Mesenchymal stem cell (in vitro differentiated cells and primary cell): ENCODE results near the gene URB2.

Source experiments
- DNase-seq: peaks from one replicate; pipeline ENCODE4 v3.0.0-alpha.2; 2013
- H2AFZ ChIP-seq: one replicate; pipeline ENCODE4 v1.6.1; 2013; ENCODE audit warnings: low read depth, mild to moderate bottlenecking, control low read depth, inconsistent platforms, low read length, moderate library complexity
- H2AK5ac ChIP-seq: 2 replicates; pipeline ENCODE4 v1.6.1; 2013; ENCODE audit warnings: low read length, moderate library complexity, mild to moderate bottlenecking, inconsistent platforms; ENCODE audit not compliant: severe bottlenecking
- H2BK120ac ChIP-seq: one replicate; pipeline ENCODE4 v1.6.1; 2013; ENCODE audit warnings: low read depth, mild to moderate bottlenecking, inconsistent platforms, low read length, moderate library complexity
- H2BK12ac ChIP-seq, 2 experiments: one replicate each; pipeline ENCODE4 v1.6.1; 2013; ENCODE audit warnings: inconsistent platforms in 2 of 2, low read length in 2 of 2, mild to moderate bottlenecking in 2 of 2, moderate library complexity in 2 of 2, control low read depth in 1 of 2
- H2BK15ac ChIP-seq: one replicate; pipeline ENCODE4 v1.6.1; 2013; ENCODE audit warnings: mild to moderate bottlenecking, low read depth, inconsistent platforms; ENCODE audit not compliant: poor library complexity, severe bottlenecking
- H2BK5ac ChIP-seq: 2 replicates; pipeline ENCODE4 v1.6.1; 2013; ENCODE audit warnings: low read depth, mild to moderate bottlenecking, low read length, control low read depth, inconsistent platforms; ENCODE audit not compliant: poor library complexity, severe bottlenecking
- H3K14ac ChIP-seq, 2 experiments: one replicate each; pipeline ENCODE4 v1.6.1; 2013; ENCODE audit warnings: inconsistent platforms in 2 of 2, low read length in 2 of 2, control low read depth in 1 of 2, mild to moderate bottlenecking in 1 of 2, moderate library complexity in 1 of 2
- H3K18ac ChIP-seq, 2 experiments: one replicate each; pipeline ENCODE4 v1.6.1; 2013; ENCODE audit warnings: inconsistent platforms in 2 of 2, low read length in 2 of 2, control low read depth in 1 of 2, low read depth in 1 of 2, mild to moderate bottlenecking in 1 of 2
- H3K23ac ChIP-seq, 2 experiments: one replicate each; pipeline ENCODE4 v1.6.1; 2013; ENCODE audit warnings: inconsistent platforms in 2 of 2, low read length in 2 of 2, mild to moderate bottlenecking in 2 of 2, moderate library complexity in 2 of 2, control low read depth in 1 of 2
- H3K27ac ChIP-seq: 2 replicates; pipeline ENCODE4 v1.5.1; 2013; ENCODE audit warnings: mild to moderate bottlenecking, moderate library complexity, low read length, control low read depth, inconsistent platforms; ENCODE audit not compliant: poor library complexity, severe bottlenecking
- H3K27me3 ChIP-seq, 2 experiments: 2 replicates each; pipeline versions ENCODE4 v1.6.1 to v1.7.0; 2013; ENCODE audit warnings: low read length in 2 of 2, mild to moderate bottlenecking in 2 of 2, moderate library complexity in 2 of 2, control low read depth in 1 of 2, inconsistent platforms in 1 of 2; ENCODE audit not compliant: control insufficient read depth in 1 of 2, insufficient read depth in 1 of 2
- H3K36me3 ChIP-seq, 2 experiments: 2 replicates each; pipeline versions ENCODE4 v1.6.1 to v1.7.0; 2013; ENCODE audit warnings: low read length in 2 of 2, control low read depth in 1 of 2, inconsistent platforms in 1 of 2, low read depth in 1 of 2, mild to moderate bottlenecking in 1 of 2; ENCODE audit not compliant: insufficient read depth in 2 of 2, control insufficient read depth in 1 of 2
- H3K4ac ChIP-seq, 2 experiments: one replicate each; pipeline ENCODE4 v1.6.1; 2013; ENCODE audit warnings: inconsistent platforms in 2 of 2, low read length in 2 of 2, mild to moderate bottlenecking in 2 of 2, moderate library complexity in 2 of 2, control low read depth in 1 of 2, low read depth in 1 of 2
- H3K4me1 ChIP-seq: 2 replicates; pipeline ENCODE4 v1.6.1; 2013; ENCODE audit warnings: low read depth, low read length, control low read depth; ENCODE audit not compliant: control insufficient read depth, insufficient read depth
- H3K4me2 ChIP-seq: 2 replicates; pipeline ENCODE4 v1.6.1; 2013; ENCODE audit warnings: low read length, mild to moderate bottlenecking, inconsistent platforms; ENCODE audit not compliant: poor library complexity, severe bottlenecking
- H3K4me3 ChIP-seq, 2 experiments: 2 replicates each; pipeline versions ENCODE4 v1.5.1 to v1.7.0; 2013; ENCODE audit warnings: low read length in 2 of 2, mild to moderate bottlenecking in 2 of 2, control low read depth in 1 of 2, low read depth in 1 of 2; ENCODE audit not compliant: insufficient read depth in 1 of 2
- H3K79me1 ChIP-seq: replicated peaks from 2 replicates; pipeline ENCODE4 v1.6.1; 2013; ENCODE audit warnings: mild to moderate bottlenecking, control low read depth, low read length, inconsistent platforms; ENCODE audit not compliant: poor library complexity, severe bottlenecking
- H3K9ac ChIP-seq: 2 replicates; pipeline ENCODE4 v1.7.0; 2013; ENCODE audit warnings: mild to moderate bottlenecking, low read length, moderate library complexity
- H3K9me3 ChIP-seq: 2 replicates; pipeline ENCODE4 v1.7.0; 2013; ENCODE audit warnings: mild to moderate bottlenecking, low read length; ENCODE audit not compliant: control insufficient read depth
- H4K8ac ChIP-seq: one replicate; pipeline ENCODE4 v1.6.1; 2013; ENCODE audit warnings: inconsistent platforms, mild to moderate bottlenecking, low read length, moderate library complexity
- H4K91ac ChIP-seq: one replicate; pipeline ENCODE4 v1.6.1; 2013; ENCODE audit warnings: mild to moderate bottlenecking, low read length, inconsistent platforms
- WGBS: methylation state at CpG from one replicate; pipeline ENCODE4 v1.1.7; 2013; ENCODE audit warnings: mixed read lengths; 5-methylcytosine and 5-hydroxymethylcytosine counted together

Gene URB2

GRCh38 chr1:229672246-229672645 lies 46.2 kb downstream of the URB2 start:
- Histone ChIP-seq H2BK15ac (no peak overlapping the region), H4K91ac (no peak overlapping the region), H3K27me3 (no peaks in the 10 kb centered on the region), H4K8ac (no peak overlapping the region), H2BK5ac (no peak overlapping the region), H3K4me2 (no peak overlapping the region), H3K4me3 (no peak overlapping the region), H3K79me1 (no peaks in the 10 kb centered on the region), H3K4ac (no peak overlapping the region), H3K4me1 (no peaks in the 10 kb centered on the region), H3K27ac (no peak overlapping the region), H3K23ac (no peak overlapping the region), H3K9me3 (no peaks in the 10 kb centered on the region), H2AK5ac (no peak overlapping the region), H3K9ac (no peak overlapping the region), H3K18ac (no peak overlapping the region), H3K36me3 (no peaks in the 10 kb centered on the region), H2BK120ac (no peak overlapping the region), H2BK12ac (no peak overlapping the region), H2AFZ (no peak overlapping the region), H3K14ac (no peak overlapping the region)
- no peak for DNase-seq
- WGBS = 93% methylated on average over 2 of the region's 2 CpGs

GRCh38 chr1:229674042-229674441 lies 48.0 kb downstream of the URB2 start:
- H3K4me2 ChIP-seq = no peak overlapping the region
- no peak overlapping the region for H2BK15ac ChIP-seq
- H3K9ac ChIP-seq = no peak overlapping the region
- H2BK5ac ChIP-seq = no peak overlapping the region
- H2AFZ ChIP-seq = no peak overlapping the region
- 75% methylated on average over 2 of the region's 5 CpGs for WGBS
- no peak overlapping the region for H4K8ac ChIP-seq
- H3K4me1 ChIP-seq = no peaks in the 10 kb centered on the region
- H3K79me1 ChIP-seq = no peaks in the 10 kb centered on the region
- H3K36me3 ChIP-seq = no peaks in the 10 kb centered on the region
- no peak overlapping the region for H2BK12ac ChIP-seq
- no peaks in the 10 kb centered on the region for H3K27me3 ChIP-seq
- H3K9me3 ChIP-seq = no peaks in the 10 kb centered on the region
- no peak overlapping the region for H3K27ac ChIP-seq
- no peak overlapping the region for H4K91ac ChIP-seq
- no peak overlapping the region for H3K23ac ChIP-seq
- no peak overlapping the region for H2BK120ac ChIP-seq
- no peak for DNase-seq
- H3K4me3 ChIP-seq = no peak overlapping the region
- no peak overlapping the region for H3K18ac ChIP-seq
- H3K4ac ChIP-seq = no peak overlapping the region
- no peak overlapping the region for H2AK5ac ChIP-seq
- H3K14ac ChIP-seq = no peak overlapping the region

- Histone ChIP-seq H2BK12ac (no peak overlapping the region), H3K23ac (no peak overlapping the region), H3K4me3 (no peak overlapping the region), H3K4ac (no peak overlapping the region), H2BK15ac (no peak overlapping the region), H3K9me3 (no peaks in the 10 kb centered on the region), H2AFZ (no peak overlapping the region), H3K27ac (no peak overlapping the region), H3K18ac (no peak overlapping the region), H2BK5ac (no peak overlapping the region), H2AK5ac (no peak overlapping the region), H2BK120ac (no peak overlapping the region), H4K8ac (no peak overlapping the region), H3K27me3 (no peaks in the 10 kb centered on the region), H4K91ac (no peak overlapping the region), H3K79me1 (no peaks in the 10 kb centered on the region), H3K4me2 (no peak overlapping the region), H3K4me1 (no peaks in the 10 kb centered on the region), H3K9ac (no peak overlapping the region), H3K14ac (no peak overlapping the region), H3K36me3 (no peaks in the 10 kb centered on the region)
- DNase-seq = no peak
Observed at GRCh38 chr1:229675396-229675795, 49.3 kb downstream of the URB2 start.

GRCh38 chr1:229685149-229685548 lies 59.1 kb downstream of the URB2 start:
- Histone ChIP-seq H3K14ac (no peak overlapping the region), H3K4me1 (no peaks in the 10 kb centered on the region), H2BK15ac (no peak overlapping the region), H2BK12ac (no peak overlapping the region), H2AK5ac (no peak overlapping the region), H3K18ac (no peak overlapping the region), H3K4me2 (no peak overlapping the region), H4K8ac (no peak overlapping the region), H3K4me3 (no peak overlapping the region), H2BK120ac (no peak overlapping the region), H2BK5ac (no peak overlapping the region), H3K79me1 (no peaks in the 10 kb centered on the region), H3K9me3 (peaks cover 18% of the 10 kb centered on the region), H3K4ac (no peak overlapping the region), H3K27me3 (no peaks in the 10 kb centered on the region), H4K91ac (no peak overlapping the region), H3K23ac (no peak overlapping the region), H2AFZ (no peak overlapping the region), H3K9ac (no peak overlapping the region), H3K36me3 (no peaks in the 10 kb centered on the region), H3K27ac (no peak overlapping the region)
- DNase-seq = no peak
- WGBS = 77% methylated on average over 2 of the region's 2 CpGs
